B cell (primary cell): Measurements from ENCODE around the gene SLC30A2. TPM values are rescaled to one million over a fixed set of nuclear protein-coding genes. Genes with fewer than 3 reads are reported as not detected.

Experiments
- ATAC-seq: fragments of 200-7000 bp; cut with Tn5 transposase; one replicate; pipeline ENCODE4 v1.10.0; 2021; ENCODE audit warnings: low read depth, mild to moderate bottlenecking, moderate number of reproducible peaks, moderate library complexity
- CTCF ChIA-PET: fragments of 350-600 bp; sonication (Branson Sonifier 250); formaldehyde crosslinking; loops from one replicate; lab custom pipeline; 2021; ENCODE audit warnings: antibody characterized with exemption, inconsistent platforms; lab: Charles Lee
- POLR2A ChIA-PET: fragments of 350-600 bp; sonication (Branson Sonifier 250); formaldehyde crosslinking; loops from one replicate; lab custom pipeline; 2021; ENCODE audit warnings: antibody characterized with exemption; lab: Charles Lee
- DNase-seq: peaks from one replicate; pipeline ENCODE4 v3.0.0; 2013
- H2AFZ ChIP-seq: 2 replicates; pipeline ENCODE4 v1.6.1; 2012; ENCODE audit warnings: mild to moderate bottlenecking, low read depth, low read length; ENCODE audit not compliant: insufficient read depth, poor library complexity, severe bottlenecking
- H3K27ac ChIP-seq, 2 donors: 1 replicate in 1 of 2; 2 replicates in 1 of 2; pipeline ENCODE4 v1.5.1; 2012 to 2013; ENCODE audit warnings: low read length in 2 of 2, mild to moderate bottlenecking in 2 of 2, moderate library complexity in 1 of 2
- H3K27me3 ChIP-seq, 4 experiments: fragments of 200-600 bp in 1 of 4; sonication (generic) in 1 of 4; replicated peaks in 1 of 4; 1 replicate in 2 of 4; 2 replicates in 2 of 4; pipeline versions ENCODE4 v1.6.1 to v1.7.0; 2013 to 2016; ENCODE audit warnings: low read length in 3 of 4, mild to moderate bottlenecking in 2 of 4, mixed read lengths in 1 of 4, moderate library complexity in 1 of 4; ENCODE audit not compliant: insufficient read depth in 4 of 4, control insufficient read depth in 3 of 4; ENCODE audit errors: control extremely low read depth in 1 of 4
- H3K36me3 ChIP-seq, 2 experiments: replicated peaks in 1 of 2; 1 replicate in 1 of 2; 2 replicates in 1 of 2; pipeline versions ENCODE4 v1.6.1 to v1.7.1; 2013; ENCODE audit warnings: low read length in 1 of 2; ENCODE audit not compliant: insufficient read depth in 2 of 2, control insufficient read depth in 1 of 2; ENCODE audit errors: control extremely low read depth in 1 of 2, extremely low read depth in 1 of 2
- H3K4me1 ChIP-seq, 2 donors: fragments of 200-600 bp in 1 of 2; sonication (generic) in 1 of 2; 1 replicate in 1 of 2; 2 replicates in 1 of 2; pipeline versions ENCODE4 v1.5.1 to v1.6.1; 2013 to 2017; ENCODE audit warnings: low read length in 2 of 2; ENCODE audit not compliant: control insufficient read depth in 2 of 2, insufficient read depth in 2 of 2
- H3K4me2 ChIP-seq: replicated peaks from 2 replicates; pipeline ENCODE3; 2012; ENCODE audit warnings: mild to moderate bottlenecking, low read depth, low read length; ENCODE audit not compliant: poor library complexity, severe bottlenecking
- H3K4me3 ChIP-seq, 5 experiments: fragments of 200-600 bp in 1 of 5; sonication (generic) in 1 of 5; 1 replicate in 3 of 5; 2 replicates in 2 of 5; pipeline versions ENCODE4 v1.5.1 to v1.7.0; 2011 to 2016; ENCODE audit warnings: low read length in 4 of 5, mild to moderate bottlenecking in 4 of 5, low read depth in 2 of 5, control low read depth in 1 of 5, moderate library complexity in 1 of 5; ENCODE audit not compliant: insufficient read depth in 1 of 5; ENCODE audit errors: control extremely low read depth in 1 of 5, extremely low read depth in 1 of 5
- H3K79me2 ChIP-seq: fragments of 200-600 bp; sonication (generic); one replicate; pipeline ENCODE4 v1.6.0; 2016; ENCODE audit warnings: low read length; ENCODE audit not compliant: control insufficient read depth, insufficient read depth
- H3K9ac ChIP-seq: fragments of 200-600 bp; sonication (generic); 2 replicates; pipeline ENCODE4 v1.6.1; 2017; ENCODE audit warnings: mild to moderate bottlenecking, low read length, moderate library complexity
- H3K9me3 ChIP-seq, 3 donors: one replicate each; pipeline versions ENCODE4 v1.6.1 to v1.7.1; 2013; ENCODE audit warnings: low read length in 2 of 3; ENCODE audit not compliant: control insufficient read depth in 2 of 3, insufficient read depth in 1 of 3; ENCODE audit errors: control extremely low read depth in 1 of 3
- H4K20me1 ChIP-seq: 2 replicates; pipeline ENCODE4 v1.6.0; 2012; ENCODE audit warnings: mild to moderate bottlenecking, low read length; ENCODE audit not compliant: insufficient read depth, control insufficient read depth, poor library complexity, severe bottlenecking
- H3K27ac Mint-ChIP-seq: one replicate; pipeline ENCODE4 v1.8.0; 2021; ENCODE audit warnings: mixed read lengths
- H3K27me3 Mint-ChIP-seq: one replicate; pipeline ENCODE4 v1.8.0; 2021; ENCODE audit warnings: mixed read lengths
- H3K4me1 Mint-ChIP-seq: one replicate; pipeline ENCODE4 v1.8.0; 2021; ENCODE audit warnings: mixed read lengths
- H3K4me3 Mint-ChIP-seq: one replicate; pipeline ENCODE4 v1.8.0; 2021; ENCODE audit warnings: mixed read lengths
- H3K9me3 Mint-ChIP-seq: one replicate; pipeline ENCODE4 v1.8.0; 2022; ENCODE audit warnings: mixed read lengths; ENCODE audit not compliant: insufficient read depth
- EZH2 ChIP-seq: IDR thresholded peaks from 2 replicates; pipeline ENCODE4 v1.6.1; 2012; ENCODE audit warnings: borderline replicate concordance, low read depth, mild to moderate bottlenecking, moderate library complexity, low read length; ENCODE audit not compliant: insufficient read depth, poor library complexity, severe bottlenecking
- WGBS: methylation state at CpG from one replicate; pipeline ENCODE4 v1.1.5; 2013; ENCODE audit warnings: missing lambda C conversion rate; ENCODE audit not compliant: insufficient coverage; 5-methylcytosine and 5-hydroxymethylcytosine counted together
- intact Hi-C: fragments of 100-400 bp; cut with micrococcal nuclease; formaldehyde crosslinking; loops from one replicate; pipeline ENCODE4 v1.10.0; 2022
- polyA plus RNA-seq: library from polyadenylated mRNA; depleted of rRNA; stranded (reverse); fragments of >200 nt; gene quantifications from 2 replicates; pipeline ENCODE4 v1.2.3, GENCODE V29; 2012
- total RNA-seq, 2 donors: library from RNA; stranded (reverse); fragments of 120-200 nt in 1 of 2; gene quantifications; 1 replicate in 1 of 2; 2 replicates in 1 of 2; pipeline versions ENCODE4 v1.2.3 to v1.2.4, GENCODE V29; 2013 to 2022
- TF ChIP-seq, protein P1 (sequence below): fragments of 200-600 bp; IDR thresholded peaks from one replicate; pipeline ENCODE4 v1.8.0; 2022; ENCODE audit warnings: antibody characterized with exemption, mild to moderate bottlenecking

SLC30A2 gene
- total and polyA plus RNA-seq, 2 donors (not counting 1 experiment from before 2014, with no cell fraction given), result not detected

DNA sequence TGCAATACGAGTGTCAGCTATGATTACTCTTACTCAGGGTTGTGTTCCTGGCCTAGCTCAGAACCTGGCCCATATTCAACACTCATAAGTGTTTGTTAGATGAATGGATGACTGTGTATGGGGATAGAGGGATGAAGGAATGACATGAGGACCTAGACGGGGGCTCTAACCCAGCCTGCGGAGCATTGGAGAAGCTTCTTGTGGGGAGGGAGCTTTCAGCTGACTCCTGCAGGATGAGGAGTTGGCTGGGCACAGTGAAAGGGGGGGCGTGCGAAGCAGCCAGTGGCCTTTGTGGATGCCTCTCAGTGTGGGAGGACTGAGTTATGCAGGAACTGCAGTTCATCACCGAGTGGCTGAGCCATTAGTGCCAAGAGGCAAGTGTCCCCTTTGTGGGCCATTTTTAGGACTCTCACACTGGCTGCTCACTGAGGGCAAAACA is 25.6 kb downstream of the SLC30A2 start:
- Histone ChIP-seq H3K4me1 (no peaks in the 10 kb centered on the region), H3K79me2 (no peaks in the 10 kb centered on the region), H3K27me3 (peaks cover 0 to 3% (median 0%) of the 10 kb centered on the region in 4 experiments), H4K20me1 (no peaks in the 10 kb centered on the region), H2AFZ (no peak overlapping the region), H3K4me3 (no peak overlapping the region), H3K36me3 (no peaks in the 10 kb centered on the region), H3K9ac (no peak overlapping the region), H3K9me3 (no peaks in the 10 kb centered on the region), H3K27ac (no peak overlapping the region), H3K4me2 (no peak overlapping the region)
- WGBS, result 95% methylated on average over 5 of the region's 6 CpGs
- ATAC-seq (no peak), DNase-seq (no peak)
- POLR2A ChIA-PET, result no interaction called here
- H3K4me1 Mint-ChIP-seq, result no peaks in the 10 kb centered on the region
- peaks cover 8% of the 10 kb centered on the region for H3K27me3 Mint-ChIP-seq
- H3K9me3 Mint-ChIP-seq, result no peaks in the 10 kb centered on the region
- TF ChIP-seq, protein P1, sequence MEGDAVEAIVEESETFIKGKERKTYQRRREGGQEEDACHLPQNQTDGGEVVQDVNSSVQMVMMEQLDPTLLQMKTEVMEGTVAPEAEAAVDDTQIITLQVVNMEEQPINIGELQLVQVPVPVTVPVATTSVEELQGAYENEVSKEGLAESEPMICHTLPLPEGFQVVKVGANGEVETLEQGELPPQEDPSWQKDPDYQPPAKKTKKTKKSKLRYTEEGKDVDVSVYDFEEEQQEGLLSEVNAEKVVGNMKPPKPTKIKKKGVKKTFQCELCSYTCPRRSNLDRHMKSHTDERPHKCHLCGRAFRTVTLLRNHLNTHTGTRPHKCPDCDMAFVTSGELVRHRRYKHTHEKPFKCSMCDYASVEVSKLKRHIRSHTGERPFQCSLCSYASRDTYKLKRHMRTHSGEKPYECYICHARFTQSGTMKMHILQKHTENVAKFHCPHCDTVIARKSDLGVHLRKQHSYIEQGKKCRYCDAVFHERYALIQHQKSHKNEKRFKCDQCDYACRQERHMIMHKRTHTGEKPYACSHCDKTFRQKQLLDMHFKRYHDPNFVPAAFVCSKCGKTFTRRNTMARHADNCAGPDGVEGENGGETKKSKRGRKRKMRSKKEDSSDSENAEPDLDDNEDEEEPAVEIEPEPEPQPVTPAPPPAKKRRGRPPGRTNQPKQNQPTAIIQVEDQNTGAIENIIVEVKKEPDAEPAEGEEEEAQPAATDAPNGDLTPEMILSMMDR, result no peak
- TF ChIP-seq EZH2, result no peak
- no peak overlapping the region for H3K4me3 Mint-ChIP-seq
- CTCF ChIA-PET, result interaction anchor here (1.0 kb wide), 1 partner anchor 768 kb away, joined by 3 read pairs; no protein-coding TSS in a partner anchor
- intact Hi-C loops, result no loop called here
- no peak overlapping the region for H3K27ac Mint-ChIP-seq

DNA sequence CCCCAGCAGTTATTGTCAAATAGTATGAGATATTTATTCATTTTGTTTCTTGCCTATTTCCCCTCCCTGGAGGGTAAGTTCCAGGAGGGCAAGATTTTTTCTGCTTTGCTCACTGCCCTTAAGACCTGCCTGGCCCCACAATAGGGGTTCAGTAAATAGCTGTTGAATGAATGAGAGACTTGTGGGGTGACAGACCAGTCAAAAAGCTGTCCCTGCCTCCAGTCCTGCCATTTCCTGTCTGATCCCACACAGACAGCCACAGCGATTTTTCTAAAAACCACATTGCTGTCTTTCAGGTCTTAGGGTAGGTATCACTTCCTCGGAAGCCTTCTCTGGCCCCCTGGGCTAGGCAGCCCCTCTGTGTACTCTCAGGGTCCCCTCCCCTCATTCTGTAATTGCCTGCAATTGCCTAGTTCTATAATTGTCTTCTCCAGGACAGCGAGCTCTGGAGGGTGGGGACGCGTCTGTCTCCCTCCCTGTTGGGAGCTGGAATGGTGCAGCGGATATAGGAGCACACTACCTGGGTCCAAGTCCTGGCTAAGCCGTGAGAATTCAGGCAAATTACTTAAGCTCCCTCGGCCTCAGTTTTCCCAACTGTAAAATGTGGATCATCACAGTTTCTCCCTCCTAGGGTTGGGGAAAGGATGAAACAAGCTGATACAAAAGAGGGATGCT is 26.1 kb downstream of the SLC30A2 start:
- Histone ChIP-seq H3K9ac (no peak overlapping the region), H3K9me3 (no peaks in the 10 kb centered on the region), H3K27ac (no peak overlapping the region), H3K79me2 (no peaks in the 10 kb centered on the region), H3K4me2 (no peak overlapping the region), H3K4me3 (no peak overlapping the region), H3K4me1 (no peaks in the 10 kb centered on the region), H2AFZ (no peak overlapping the region), H4K20me1 (no peaks in the 10 kb centered on the region), H3K27me3 (peaks cover 0 to 3% (median 0%) of the 10 kb centered on the region in 4 experiments), H3K36me3 (no peaks in the 10 kb centered on the region)
- Mint-ChIP-seq H3K4me3 (no peak overlapping the region), H3K27ac (no peak overlapping the region), H3K27me3 (peaks cover 8% of the 10 kb centered on the region), H3K9me3 (no peaks in the 10 kb centered on the region), H3K4me1 (no peaks in the 10 kb centered on the region)
- no peak for TF ChIP-seq EZH2
- TF ChIP-seq, protein P1, result no peak
- ATAC-seq (no peak), DNase-seq (no peak)
- ChIA-PET CTCF (interaction anchor here (1.0 kb wide), 1 partner anchor 769 kb away, joined by 3 read pairs; no protein-coding TSS in a partner anchor), POLR2A (no interaction called here)
- intact Hi-C loops, result no loop called here
- WGBS, result 50% methylated on average over 4 of the region's 8 CpGs
